Measurements from ENCODE around the gene ZCCHC7.

ZCCHC7 gene

GRCh38 chr9:37292896-37293295, 172.5 kb downstream of the ZCCHC7 start:
- no peak overlapping the region for H3K4me3 ChIP-seq (replicated peaks; ENCODE audit: insufficient read depth, low read length)
- DNase-seq (ENCODE audit: low read depth in 1 of 2, low spot score in 1 of 2) = no peak
- TF ChIP-seq POLR2AphosphoS5 (IDR thresholded peaks at IDR 0.05; ENCODE audit: low read depth) (no peak), SPI1 (IDR thresholded peaks at IDR 0.05; ENCODE audit: borderline replicate concordance, low read depth) (no peak), GABPA (IDR thresholded peaks at IDR 0.05; ENCODE audit: low read depth) (no peak), CTCF (IDR thresholded peaks at IDR 0.05; ENCODE audit: insufficient read depth, low read length) (no peak)
- TF ChIP-seq, protein P1, sequence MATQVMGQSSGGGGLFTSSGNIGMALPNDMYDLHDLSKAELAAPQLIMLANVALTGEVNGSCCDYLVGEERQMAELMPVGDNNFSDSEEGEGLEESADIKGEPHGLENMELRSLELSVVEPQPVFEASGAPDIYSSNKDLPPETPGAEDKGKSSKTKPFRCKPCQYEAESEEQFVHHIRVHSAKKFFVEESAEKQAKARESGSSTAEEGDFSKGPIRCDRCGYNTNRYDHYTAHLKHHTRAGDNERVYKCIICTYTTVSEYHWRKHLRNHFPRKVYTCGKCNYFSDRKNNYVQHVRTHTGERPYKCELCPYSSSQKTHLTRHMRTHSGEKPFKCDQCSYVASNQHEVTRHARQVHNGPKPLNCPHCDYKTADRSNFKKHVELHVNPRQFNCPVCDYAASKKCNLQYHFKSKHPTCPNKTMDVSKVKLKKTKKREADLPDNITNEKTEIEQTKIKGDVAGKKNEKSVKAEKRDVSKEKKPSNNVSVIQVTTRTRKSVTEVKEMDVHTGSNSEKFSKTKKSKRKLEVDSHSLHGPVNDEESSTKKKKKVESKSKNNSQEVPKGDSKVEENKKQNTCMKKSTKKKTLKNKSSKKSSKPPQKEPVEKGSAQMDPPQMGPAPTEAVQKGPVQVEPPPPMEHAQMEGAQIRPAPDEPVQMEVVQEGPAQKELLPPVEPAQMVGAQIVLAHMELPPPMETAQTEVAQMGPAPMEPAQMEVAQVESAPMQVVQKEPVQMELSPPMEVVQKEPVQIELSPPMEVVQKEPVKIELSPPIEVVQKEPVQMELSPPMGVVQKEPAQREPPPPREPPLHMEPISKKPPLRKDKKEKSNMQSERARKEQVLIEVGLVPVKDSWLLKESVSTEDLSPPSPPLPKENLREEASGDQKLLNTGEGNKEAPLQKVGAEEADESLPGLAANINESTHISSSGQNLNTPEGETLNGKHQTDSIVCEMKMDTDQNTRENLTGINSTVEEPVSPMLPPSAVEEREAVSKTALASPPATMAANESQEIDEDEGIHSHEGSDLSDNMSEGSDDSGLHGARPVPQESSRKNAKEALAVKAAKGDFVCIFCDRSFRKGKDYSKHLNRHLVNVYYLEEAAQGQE (IDR thresholded peaks at IDR 0.05; ENCODE audit: insufficient replicate concordance, low read depth) = no peak
- H3K27ac ChIP-seq (replicated peaks) = no peak overlapping the region
- H3K27me3 ChIP-seq (ENCODE audit: insufficient read depth, poor library complexity, severe bottlenecking) = no peaks in the 10 kb centered on the region

- H3K4me3 ChIP-seq (replicated peaks; ENCODE audit: insufficient read depth, low read length) = no peak overlapping the region
- no peak for TF ChIP-seq POLR2AphosphoS5 (IDR thresholded peaks at IDR 0.05; ENCODE audit: low read depth)
- no peak for TF ChIP-seq CTCF (IDR thresholded peaks at IDR 0.05; ENCODE audit: insufficient read depth, low read length)
- TF ChIP-seq, protein P1 (IDR thresholded peaks at IDR 0.05; ENCODE audit: insufficient replicate concordance, low read depth) = no peak
- H3K27me3 ChIP-seq (ENCODE audit: insufficient read depth, poor library complexity, severe bottlenecking) = no peaks in the 10 kb centered on the region
- DNase-seq (ENCODE audit: low read depth in 1 of 2, low spot score in 1 of 2) = no peak
- H3K27ac ChIP-seq (replicated peaks) = no peak overlapping the region
Measured at GRCh38 chr9:37293664-37294524, 173.5 kb downstream of the ZCCHC7 start.

DNA sequence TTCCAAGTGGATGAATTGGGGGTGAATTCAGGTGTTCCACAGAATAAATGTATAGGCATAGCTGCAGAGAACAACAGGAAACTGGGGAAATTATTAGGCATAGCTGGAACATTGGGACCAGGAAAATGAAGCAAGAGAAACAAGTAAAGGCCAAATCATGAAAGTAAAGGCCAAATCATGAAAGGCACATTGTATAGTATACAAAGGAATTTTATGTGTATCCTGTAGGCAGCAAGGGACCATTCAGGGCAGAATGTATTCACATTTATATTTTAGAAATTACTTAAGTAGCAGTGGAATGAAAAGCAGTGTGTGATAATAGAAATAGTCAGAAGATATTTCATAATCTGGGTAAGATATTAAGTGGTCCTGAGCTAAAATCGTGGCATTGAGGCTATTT, 174.8 kb downstream of the ZCCHC7 start:
- Histone ChIP-seq H3K27ac (replicated peaks) (no peak overlapping the region), H3K4me3 (replicated peaks; ENCODE audit: insufficient read depth, low read length) (no peak overlapping the region), H3K27me3 (ENCODE audit: insufficient read depth, poor library complexity, severe bottlenecking) (no peaks in the 10 kb centered on the region)
- TF ChIP-seq CTCF (IDR thresholded peaks at IDR 0.05; ENCODE audit: insufficient read depth, low read length) (no peak), SPI1 (IDR thresholded peaks at IDR 0.05; ENCODE audit: borderline replicate concordance, low read depth) (no peak), GABPA (IDR thresholded peaks at IDR 0.05; ENCODE audit: low read depth) (no peak), POLR2AphosphoS5 (IDR thresholded peaks at IDR 0.05; ENCODE audit: low read depth) (no peak)
- TF ChIP-seq, protein P1 (IDR thresholded peaks at IDR 0.05; ENCODE audit: insufficient replicate concordance, low read depth) = no peak
- DNase-seq (ENCODE audit: low read depth in 1 of 2, low spot score in 1 of 2) = no peak

All from HL-60 (cell line).